K562 (cell line): ENCODE data around the gene ADPGK. TPM values are rescaled to one million over a fixed set of nuclear protein-coding genes. Genes with fewer than 3 reads are reported as not detected.
A peak's percentile ranks its signal among the peaks of the same experiment; 100 is the strongest.

Experiments used
- ARID1B ChIP-seq: fragments of 450-650 bp; IDR thresholded peaks from 2 replicates; pipeline ENCODE4 v1.6.1; 2016; ENCODE audit warnings: antibody characterized with exemption, mild to moderate bottlenecking, inconsistent platforms
- CBX1 ChIP-seq: sonication (generic); IDR thresholded peaks from 2 replicates; pipeline ENCODE4 v1.6.1; 2016; ENCODE audit warnings: antibody characterized with exemption, low read depth, mild to moderate bottlenecking
- CBX5 ChIP-seq: IDR thresholded peaks from 2 replicates; pipeline ENCODE4 v1.6.1; 2014; ENCODE audit warnings: low read depth, borderline replicate concordance
- CHCHD3 ChIP-seq: fragments of 250-450 bp; sonication (Bioruptor Pico); IDR thresholded peaks from 2 replicates; pipeline ENCODE4 v2.1.2; 2022; ENCODE audit warnings: mild to moderate bottlenecking
- COPS2 ChIP-seq: fragments of 450-650 bp; conservative IDR thresholded peaks from 2 replicates; pipeline ENCODE4 v1.6.1; 2016; ENCODE audit warnings: mild to moderate bottlenecking, moderate library complexity
- DACH1 ChIP-seq: fragments of 450-650 bp; IDR thresholded peaks from 2 replicates; pipeline ENCODE4 v1.6.1; 2018; ENCODE audit not compliant: partially characterized antibody
- ELF1 ChIP-seq: fragments of 200-800 bp; sonication (Bioruptor generic); IDR thresholded peaks from 2 replicates; pipeline ENCODE4 v1.6.1; 2016; ENCODE audit warnings: missing genetic modification characterization, missing compliant biosample characterization
- ETS2 ChIP-seq: IDR thresholded peaks from 2 replicates; pipeline ENCODE4 v1.6.1; 2016; ENCODE audit warnings: borderline replicate concordance, missing genetic modification characterization, mild to moderate bottlenecking, moderate library complexity, missing compliant biosample characterization; ENCODE audit not compliant: poor library complexity, severe bottlenecking
- ETV6 ChIP-seq, 3 experiments: fragments of 150-350 bp in 1 of 3; sonication (generic) in 1 of 3; formaldehyde crosslinking in 1 of 3; IDR thresholded peaks; 2 replicates each; pipeline versions ENCODE4 v1.6.1 to v1.8.0; 2014 to 2022; ENCODE audit warnings: borderline replicate concordance in 2 of 3, low read depth in 2 of 3, antibody characterized with exemption in 1 of 3, low read length in 1 of 3, mild to moderate bottlenecking in 1 of 3, missing genetic modification reagents in 1 of 3
- FOXA1 ChIP-seq: fragments of 450-650 bp; IDR thresholded peaks from 2 replicates; pipeline ENCODE4 v1.6.1; 2016; ENCODE audit warnings: mild to moderate bottlenecking, borderline replicate concordance
- FOXJ3 ChIP-seq: sonication (generic); formaldehyde crosslinking; IDR thresholded peaks from 2 replicates; pipeline ENCODE4 v1.4.0; 2020; ENCODE audit warnings: mild to moderate bottlenecking, missing genetic modification reagents
- FOXK2 ChIP-seq, 2 experiments: fragments of 450-650 bp; IDR thresholded peaks in 1 of 2; conservative IDR thresholded peaks in 1 of 2; 2 replicates each; pipeline ENCODE4 v1.6.1; 2016; ENCODE audit warnings: low read depth in 2 of 2, mild to moderate bottlenecking in 1 of 2
- HCFC1 ChIP-seq: IDR thresholded peaks from 2 replicates; pipeline ENCODE4 v1.6.1; 2012; ENCODE audit warnings: low read depth, low read length, improper control_type of control experiment
- KDM2B ChIP-seq: fragments of 250-450 bp; sonication (Bioruptor Pico); IDR thresholded peaks from 2 replicates; pipeline ENCODE4 v1.8.0; 2021; ENCODE audit warnings: mild to moderate bottlenecking, moderate library complexity
- KDM4B ChIP-seq, 2 experiments: fragments of 450-650 bp in 1 of 2; sonication (generic) in 1 of 2; IDR thresholded peaks; 2 replicates each; pipeline ENCODE4 v1.6.1; 2016 to 2017; ENCODE audit warnings: borderline replicate concordance in 2 of 2, antibody characterized with exemption in 1 of 2, low read depth in 1 of 2, mild to moderate bottlenecking in 1 of 2
- MTA1 ChIP-seq: fragments of 450-650 bp; IDR thresholded peaks from 2 replicates; pipeline ENCODE4 v1.6.1; 2017; ENCODE audit warnings: borderline replicate concordance
- NFRKB ChIP-seq: fragments of 450-650 bp; IDR thresholded peaks from 2 replicates; pipeline ENCODE4 v1.6.1; 2016; ENCODE audit warnings: low read depth
- POLR2B ChIP-seq: fragments of 450-650 bp; IDR thresholded peaks from 2 replicates; pipeline ENCODE4 v1.6.1; 2018; ENCODE audit warnings: low read depth; ENCODE audit not compliant: partially characterized antibody
- SIX5 ChIP-seq, 2 experiments: IDR thresholded peaks; 2 replicates each; pipeline ENCODE4 v1.6.1; 2011; ENCODE audit warnings: low read length in 2 of 2, borderline replicate concordance in 1 of 2, low read depth in 1 of 2, mild to moderate bottlenecking in 1 of 2, moderate library complexity in 1 of 2; ENCODE audit not compliant: insufficient read depth in 1 of 2
- SRSF7 ChIP-seq: fragments of 200-400 bp; formaldehyde crosslinking; optimal IDR thresholded peaks from 2 replicates; pipeline ENCODE3; 2017; ENCODE audit warnings: mild to moderate bottlenecking, low read depth, low read length
- ZBTB8A ChIP-seq: fragments of 450-650 bp; IDR thresholded peaks from 2 replicates; pipeline ENCODE4 v1.6.1; 2018; ENCODE audit warnings: mild to moderate bottlenecking, moderate library complexity; ENCODE audit not compliant: partially characterized antibody
- ZKSCAN1 ChIP-seq: fragments of 150-350 bp; IDR thresholded peaks from 2 replicates; pipeline ENCODE4 v1.6.1; 2016; ENCODE audit warnings: low read depth, low read length
- ZNF41 ChIP-seq: fragments of 250-450 bp; sonication (Bioruptor Pico); conservative IDR thresholded peaks from 2 replicates; pipeline ENCODE4 v1.4.0; 2020; ENCODE audit warnings: mild to moderate bottlenecking
- ZNF507 ChIP-seq: conservative IDR thresholded peaks from 2 replicates; pipeline ENCODE4 v1.6.1; 2017; ENCODE audit warnings: missing genetic modification characterization, missing compliant biosample characterization
- polyA plus RNA-seq, 8 experiments: library from polyadenylated mRNA; depleted of rRNA in 4 of 8; stranded (reverse) in 5 of 8; unstranded in 3 of 8; fragments of >200 nt; fragmentation: Nextera tagmentation in 2 of 8; fragmentation: Illumina TruSeq in 1 of 8; extraction: Ambion mirVana in 2 of 8; extraction: Trizol in 1 of 8; gene quantifications; 2 replicates each; pipeline versions ENCODE4 v1.2.1 to v1.2.3, GENCODE V29; 2011 to 2014; ENCODE audit warnings: inconsistent platforms in 1 of 8, missing spikeins in 1 of 8
- total RNA-seq, 7 experiments: library from RNA; depleted of rRNA in 6 of 7; stranded (reverse); fragments of >200 nt in 6 of 7; fragmentation: Illumina TruSeq in 2 of 7; extraction: Trizol in 2 of 7; gene quantifications; 2 replicates each; pipeline versions ENCODE4 v1.2.1 to v1.2.3, GENCODE V29; 2011 to 2021; ENCODE audit warnings: low replicate concordance in 1 of 7
- TF ChIP-seq, protein P1 (sequence below): fragments of 450-650 bp; conservative IDR thresholded peaks from 2 replicates; pipeline ENCODE4 v1.6.1; 2016; ENCODE audit warnings: missing genetic modification characterization, low read depth, mild to moderate bottlenecking, missing compliant biosample characterization, moderate library complexity
- TF ChIP-seq, protein P2 (sequence below): fragments of 450-650 bp; IDR thresholded peaks from 2 replicates; pipeline ENCODE4 v1.6.1; 2016; ENCODE audit warnings: borderline replicate concordance

ADPGK gene
- total and polyA plus RNA-seq, 9 of the 15 experiments (the other 6 are each of a cell fraction or from before 2014, with no cell fraction given), result 13.4 to 97.4 (median 48.5) TPM

DNA sequence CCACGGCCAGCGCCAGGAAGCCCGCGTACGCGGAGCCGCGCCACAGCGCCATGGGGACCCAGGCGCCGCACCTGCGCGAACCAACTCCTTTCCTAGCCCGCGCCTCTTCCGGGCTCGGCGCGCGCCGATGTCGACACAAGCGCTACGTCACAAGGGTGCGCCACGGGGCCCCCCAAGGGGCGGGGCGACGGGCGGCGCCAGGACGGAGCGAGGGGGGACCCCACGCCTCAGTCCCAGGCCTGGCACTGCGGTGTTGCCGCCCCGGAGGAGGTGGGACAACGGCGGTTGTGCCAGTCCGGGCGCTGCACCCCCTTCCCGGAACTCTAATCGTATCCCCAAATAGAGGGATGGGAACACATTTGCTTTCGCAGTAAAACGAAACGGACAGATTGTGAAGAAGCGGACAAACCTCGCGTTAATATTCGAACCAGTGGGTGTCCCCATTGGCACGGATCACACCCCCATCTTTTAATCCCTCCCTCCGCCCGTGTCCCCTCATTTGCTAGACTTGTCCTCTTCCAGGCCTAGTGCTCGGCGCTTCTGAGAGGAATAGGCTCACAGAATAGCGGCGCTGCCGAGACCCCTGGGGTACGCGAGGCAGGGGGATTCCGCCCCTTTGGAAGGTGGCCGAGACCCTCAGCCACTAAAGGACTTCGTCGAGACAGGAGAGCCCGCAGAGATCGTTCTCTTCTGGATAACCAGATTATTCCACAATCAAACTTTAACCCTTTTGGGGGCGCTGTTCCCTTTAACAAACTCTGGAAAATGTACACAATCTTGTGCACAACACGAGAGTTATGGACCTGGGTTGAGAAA is at the start of gene ADPGK (continued):
- TF ChIP-seq CBX5 (no peak), ARID1B (no peak), HCFC1 (peak; percentile 91), CBX1 (0 out of 2 replicates have a peak, but pooled peaks have one; percentile 72), SIX5 (IDR thresholded peaks at IDR 0.05; ENCODE audit: borderline replicate concordance in 1 of 2, insufficient read depth in 1 of 2, low read depth in 1 of 2, low read length in 2 of 2) (peak in 1 of 2 experiments; percentile 57; a peak in 1 of 4 replicates), SRSF7 (no peak), MTA1 (peak; percentile 99), ETV6 (IDR thresholded peaks at IDR 0.05; ENCODE audit: borderline replicate concordance in 1 of 2, low read depth in 2 of 2, low read length in 1 of 2) (no peak), ETV6 (CRISPR knock-in tag; IDR thresholded peaks at IDR 0.05; ENCODE audit: borderline replicate concordance) (no peak; the same call in 1 of the 2 replicates), FOXK2 (conservative IDR thresholded peaks at IDR 0.05 in 1 of 2, IDR thresholded peaks at IDR 0.05 in 1 of 2; ENCODE audit: low read depth in 2 of 2) (peak; percentile 23 to 62; a peak in 2 of 4 replicates), KDM4B (IDR thresholded peaks at IDR 0.05; ENCODE audit: borderline replicate concordance in 2 of 2, low read depth in 1 of 2) (no peak), ZNF41 (CRISPR knock-in tag) (0 out of 2 replicates have a peak, but pooled peaks have one; percentile 2), ZBTB8A (no peak), ELF1 (tag) (peak; percentile 99), DACH1 (peak; percentile 39), FOXJ3 (CRISPR knock-in tag) (no peak), ZKSCAN1 (peak; percentile 62; the same call in 1 of the 2 replicates), NFRKB (0 out of 2 replicates have a peak, but pooled peaks have one; percentile 42), ETS2 (tag) (no peak), FOXA1 (no peak), ZNF507 (no peak), COPS2 (no peak), KDM2B (CRISPR knock-in tag) (no peak), CHCHD3 (CRISPR knock-in tag) (no peak), POLR2B (peak; percentile 81)
- TF ChIP-seq, protein P1, sequence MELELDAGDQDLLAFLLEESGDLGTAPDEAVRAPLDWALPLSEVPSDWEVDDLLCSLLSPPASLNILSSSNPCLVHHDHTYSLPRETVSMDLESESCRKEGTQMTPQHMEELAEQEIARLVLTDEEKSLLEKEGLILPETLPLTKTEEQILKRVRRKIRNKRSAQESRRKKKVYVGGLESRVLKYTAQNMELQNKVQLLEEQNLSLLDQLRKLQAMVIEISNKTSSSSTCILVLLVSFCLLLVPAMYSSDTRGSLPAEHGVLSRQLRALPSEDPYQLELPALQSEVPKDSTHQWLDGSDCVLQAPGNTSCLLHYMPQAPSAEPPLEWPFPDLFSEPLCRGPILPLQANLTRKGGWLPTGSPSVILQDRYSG, result no peak
- TF ChIP-seq, protein P2, sequence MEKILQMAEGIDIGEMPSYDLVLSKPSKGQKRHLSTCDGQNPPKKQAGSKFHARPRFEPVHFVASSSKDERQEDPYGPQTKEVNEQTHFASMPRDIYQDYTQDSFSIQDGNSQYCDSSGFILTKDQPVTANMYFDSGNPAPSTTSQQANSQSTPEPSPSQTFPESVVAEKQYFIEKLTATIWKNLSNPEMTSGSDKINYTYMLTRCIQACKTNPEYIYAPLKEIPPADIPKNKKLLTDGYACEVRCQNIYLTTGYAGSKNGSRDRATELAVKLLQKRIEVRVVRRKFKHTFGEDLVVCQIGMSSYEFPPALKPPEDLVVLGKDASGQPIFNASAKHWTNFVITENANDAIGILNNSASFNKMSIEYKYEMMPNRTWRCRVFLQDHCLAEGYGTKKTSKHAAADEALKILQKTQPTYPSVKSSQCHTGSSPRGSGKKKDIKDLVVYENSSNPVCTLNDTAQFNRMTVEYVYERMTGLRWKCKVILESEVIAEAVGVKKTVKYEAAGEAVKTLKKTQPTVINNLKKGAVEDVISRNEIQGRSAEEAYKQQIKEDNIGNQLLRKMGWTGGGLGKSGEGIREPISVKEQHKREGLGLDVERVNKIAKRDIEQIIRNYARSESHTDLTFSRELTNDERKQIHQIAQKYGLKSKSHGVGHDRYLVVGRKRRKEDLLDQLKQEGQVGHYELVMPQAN, result peak; percentile 58; the same call in 1 of the 2 replicates
